OCI-LY1 (cell line): ENCODE data around the gene VPS25.

Source experiments
- H2AFZ ChIP-seq: fragments of 200-600 bp; sonication (generic), shearing (Covaris generic); 2 replicates; pipeline ENCODE4 v1.6.0; 2014; ENCODE audit warnings: antibody characterized with exemption, mild to moderate bottlenecking, low read length
- H3F3A ChIP-seq: fragments of 200-600 bp; sonication (generic), shearing (Covaris generic); 2 replicates; pipeline ENCODE4 v1.6.0; 2014; ENCODE audit warnings: mild to moderate bottlenecking, antibody characterized with exemption, low read length, moderate library complexity; ENCODE audit not compliant: insufficient read depth
- H3K27ac ChIP-seq: fragments of 200-600 bp; sonication (generic); 2 replicates; pipeline ENCODE4 v1.5.1; 2014; ENCODE audit warnings: low read length, mixed run types, mild to moderate bottlenecking, low read depth; ENCODE audit not compliant: poor library complexity, severe bottlenecking
- H3K27me3 ChIP-seq: fragments of 200-600 bp; sonication (generic); 2 replicates; pipeline ENCODE4 v1.6.0; 2014; ENCODE audit warnings: antibody characterized with exemption, mild to moderate bottlenecking, low read length, moderate library complexity; ENCODE audit not compliant: insufficient read depth
- H3K36me3 ChIP-seq: fragments of 200-600 bp; sonication (generic); 2 replicates; pipeline ENCODE4 v1.6.1; 2014; ENCODE audit warnings: mild to moderate bottlenecking, antibody characterized with exemption, low read length, moderate library complexity, mixed read lengths; ENCODE audit not compliant: insufficient read depth
- H3K4me1 ChIP-seq: fragments of 200-600 bp; sonication (generic); 2 replicates; pipeline ENCODE4 v1.5.1; 2014; ENCODE audit warnings: mild to moderate bottlenecking, low read length, moderate library complexity; ENCODE audit not compliant: insufficient read depth, severe bottlenecking
- H3K4me2 ChIP-seq: fragments of 200-600 bp; sonication (generic), shearing (Covaris generic); 2 replicates; pipeline ENCODE4 v1.6.1; 2014; ENCODE audit warnings: low read length
- H3K4me3 ChIP-seq: fragments of 200-600 bp; sonication (generic); 2 replicates; pipeline ENCODE4 v1.5.1; 2014; ENCODE audit warnings: low read length, low read depth, mild to moderate bottlenecking, mixed read lengths; ENCODE audit not compliant: poor library complexity, severe bottlenecking
- H3K79me2 ChIP-seq: fragments of 200-600 bp; shearing (Covaris generic); 2 replicates; pipeline ENCODE4 v1.6.1; 2016; ENCODE audit warnings: mixed run types, low read length, mixed read lengths; ENCODE audit not compliant: insufficient read depth
- H3K9ac ChIP-seq: fragments of 200-600 bp; sonication (generic), shearing (Covaris generic); 2 replicates; pipeline ENCODE4 v1.6.1; 2014; ENCODE audit warnings: mild to moderate bottlenecking, low read length, mixed read lengths
- H3K9me2 ChIP-seq: fragments of 200-600 bp; sonication (generic), shearing (Covaris generic); 2 replicates; pipeline ENCODE4 v1.6.1; 2014; ENCODE audit warnings: low read depth, mild to moderate bottlenecking, low read length, mixed read lengths
- H3K9me3 ChIP-seq: fragments of 200-600 bp; shearing (Covaris generic); 2 replicates; pipeline ENCODE4 v1.6.1; 2014; ENCODE audit warnings: low read length, mixed read lengths
- H4K20me1 ChIP-seq: fragments of 200-600 bp; sonication (generic), shearing (Covaris generic); 2 replicates; pipeline ENCODE4 v1.6.0; 2016; ENCODE audit warnings: mild to moderate bottlenecking, low read length; ENCODE audit not compliant: insufficient read depth
- CTCF ChIP-seq: fragments of 200-600 bp; sonication (generic), shearing (Covaris generic); IDR thresholded peaks from 2 replicates; pipeline ENCODE4 v1.5.1; 2017; ENCODE audit warnings: mild to moderate bottlenecking, antibody characterized with exemption, low read length, moderate library complexity, mixed read lengths
- EZH2 ChIP-seq: fragments of 200-600 bp; sonication (generic), shearing (Covaris generic); IDR thresholded peaks from 2 replicates; pipeline ENCODE4 v1.8.0; 2017; ENCODE audit warnings: borderline replicate concordance, mixed run types, mild to moderate bottlenecking, antibody characterized with exemption, low read length, moderate library complexity, mixed read lengths

Gene VPS25

GRCh38 chr17:42792545-42792944 is 19.3 kb downstream of the VPS25 start:
- Histone ChIP-seq H3K79me2 (no peaks in the 10 kb centered on the region), H3K4me3 (no peak overlapping the region), H2AFZ (no peak overlapping the region), H3K4me2 (no peak overlapping the region), H3K9me2 (no peaks in the 10 kb centered on the region), H3K9ac (no peak overlapping the region), H3K9me3 (no peaks in the 10 kb centered on the region), H3K4me1 (peaks cover 3% of the 10 kb centered on the region), H3F3A (no peaks in the 10 kb centered on the region), H3K27me3 (no peaks in the 10 kb centered on the region; the same call in 1 of the 2 replicates), H3K36me3 (no peaks in the 10 kb centered on the region), H3K27ac (no peak overlapping the region), H4K20me1 (no peaks in the 10 kb centered on the region)
- TF ChIP-seq EZH2 (no peak), CTCF (no peak)

- no peak overlapping the region for H3K4me3 ChIP-seq
- no peak overlapping the region for H3K4me2 ChIP-seq
- peaks cover 15% of the 10 kb centered on the region for H3K4me1 ChIP-seq
- no peaks in the 10 kb centered on the region for H4K20me1 ChIP-seq
- H3K79me2 ChIP-seq = no peaks in the 10 kb centered on the region
- H3K27me3 ChIP-seq = no peaks in the 10 kb centered on the region
- H3K27ac ChIP-seq = no peak overlapping the region
- no peaks in the 10 kb centered on the region for H3F3A ChIP-seq
- H2AFZ ChIP-seq = no peak overlapping the region
- no peaks in the 10 kb centered on the region for H3K9me2 ChIP-seq
- TF ChIP-seq EZH2 (no peak), CTCF (no peak)
- H3K9ac ChIP-seq = no peak overlapping the region
- no peaks in the 10 kb centered on the region for H3K36me3 ChIP-seq
- H3K9me3 ChIP-seq = no peaks in the 10 kb centered on the region
Observed at GRCh38 chr17:42795061-42795460, 21.8 kb downstream of the VPS25 start.

- Histone ChIP-seq H3K4me3 (no peak overlapping the region), H3K27me3 (no peaks in the 10 kb centered on the region), H3K4me1 (peaks cover 15% of the 10 kb centered on the region), H2AFZ (no peak overlapping the region), H4K20me1 (no peaks in the 10 kb centered on the region), H3K9me2 (no peaks in the 10 kb centered on the region), H3K27ac (no peak overlapping the region), H3K9me3 (no peaks in the 10 kb centered on the region), H3K79me2 (no peaks in the 10 kb centered on the region), H3K9ac (no peak overlapping the region), H3F3A (no peaks in the 10 kb centered on the region), H3K36me3 (no peaks in the 10 kb centered on the region), H3K4me2 (no peak overlapping the region)
- TF ChIP-seq EZH2 (no peak), CTCF (no peak)
Observed at GRCh38 chr17:42795465-42795864, 22.2 kb downstream of the VPS25 start.
